ENCODE results near the gene ASTN2.

- TF ChIP-seq POLR2A (IDR thresholded peaks at IDR 0.05; ENCODE audit: low read length), result no peak
- no peak for TF ChIP-seq GATA1 (IDR thresholded peaks at IDR 0.05; ENCODE audit: low read depth, low read length)
Measured at GRCh38 chr9:117018966-117019617, 395.8 kb downstream of the ASTN2 start.

All from erythroblast (primary cell).